A549 treated with AZD2906 at 1 μM for 4 hours (cell line): Measurements from ENCODE around the gene ERFL. TPM values are rescaled to one million over a fixed set of nuclear protein-coding genes. Genes with fewer than 3 reads are reported as not detected.

Experiments
- total RNA-seq: library from RNA; stranded (reverse); fragments of 200-300 nt; extraction: Qiagen RNA extraction; gene quantifications from 5 replicates; pipeline ENCODE4 v1.2.3, GENCODE V29; 2022

The ERFL gene
- total RNA-seq, result 0.22 to 0.37 TPM (median 0.28 TPM) in 5 replicates

DNA sequence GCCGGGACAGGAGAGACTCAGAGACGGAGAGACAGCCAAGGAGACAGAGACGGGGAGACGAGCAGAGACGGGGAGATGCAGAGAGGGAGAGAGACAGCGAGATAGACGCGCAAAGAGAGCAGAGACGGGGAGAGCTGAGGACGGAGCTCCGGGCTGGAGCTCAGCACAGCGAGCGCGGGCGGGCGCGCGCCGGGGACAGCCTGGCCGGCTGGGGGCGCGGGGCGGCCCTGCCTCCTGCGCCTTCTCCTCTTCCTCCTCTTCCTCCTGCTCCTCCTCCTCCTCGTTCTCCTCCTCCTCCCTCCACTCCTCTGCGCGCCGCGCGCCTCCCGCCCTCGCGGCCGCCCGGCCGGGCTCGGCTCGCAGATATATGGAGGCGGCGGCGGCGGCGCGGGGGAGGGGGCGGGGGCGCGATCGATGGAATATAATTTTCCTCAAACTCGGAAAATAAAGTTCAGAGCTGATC, at the start of gene ERFL:
Gene ERFL, minus strand, starts transcription at position 229 of the 463 bp plus-strand sequence. CDS start 15,530 bp downstream, outside the sequence.

DNA sequence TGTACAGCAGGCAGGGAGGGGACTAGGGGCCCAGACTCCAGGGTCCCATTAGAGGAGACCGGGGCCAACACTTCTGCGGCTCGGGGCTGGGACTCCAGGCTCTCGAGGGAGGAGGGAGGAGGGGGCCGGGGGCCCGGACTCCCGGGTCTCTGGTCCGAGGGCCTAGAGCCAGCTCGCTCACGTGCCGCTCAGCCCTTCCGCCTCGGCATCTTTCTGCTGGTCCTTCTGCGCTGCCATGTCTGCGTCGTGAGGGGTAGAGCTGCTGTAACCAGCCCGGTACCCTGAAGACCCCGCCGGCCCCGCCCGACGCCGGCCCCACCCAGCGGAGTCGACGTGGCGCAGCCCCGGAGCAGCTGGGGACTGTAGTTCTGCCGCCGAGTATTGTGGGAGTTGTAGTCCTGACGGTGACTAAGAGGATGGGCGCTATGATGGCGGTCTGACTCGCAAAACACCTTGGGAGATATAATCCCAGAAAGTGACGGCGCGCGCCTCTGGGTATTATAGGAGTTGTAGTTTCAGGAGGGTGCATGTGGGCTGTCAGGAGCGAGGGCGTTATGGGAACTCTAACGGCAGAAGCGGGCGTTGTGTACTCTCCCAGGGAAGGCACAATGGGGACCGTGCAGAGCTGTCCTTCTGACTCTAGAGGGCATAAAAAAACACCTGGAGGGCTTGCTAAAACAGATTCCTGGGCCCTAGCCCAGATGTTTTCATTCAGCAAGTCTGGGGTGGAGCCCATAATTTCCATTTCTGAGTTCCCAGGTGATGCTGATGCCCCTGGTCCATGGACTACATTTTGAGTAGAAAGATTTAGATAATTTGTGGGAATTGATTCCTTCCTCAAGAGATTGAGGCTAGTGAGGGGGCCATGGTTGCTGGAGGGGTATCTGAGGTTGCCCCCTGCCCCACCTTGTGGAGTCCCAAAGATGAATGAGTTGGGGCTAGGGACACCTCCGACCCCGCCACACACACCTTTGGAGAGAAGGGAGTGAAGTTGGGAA, 31.1 kb upstream of the ERFL start, which contains the start of gene RABAC1:
Gene RABAC1, minus strand, starts transcription at position 266 of the 998 bp plus-strand sequence. Its CDS starts 29 bp downstream, at position 237.

DNA sequence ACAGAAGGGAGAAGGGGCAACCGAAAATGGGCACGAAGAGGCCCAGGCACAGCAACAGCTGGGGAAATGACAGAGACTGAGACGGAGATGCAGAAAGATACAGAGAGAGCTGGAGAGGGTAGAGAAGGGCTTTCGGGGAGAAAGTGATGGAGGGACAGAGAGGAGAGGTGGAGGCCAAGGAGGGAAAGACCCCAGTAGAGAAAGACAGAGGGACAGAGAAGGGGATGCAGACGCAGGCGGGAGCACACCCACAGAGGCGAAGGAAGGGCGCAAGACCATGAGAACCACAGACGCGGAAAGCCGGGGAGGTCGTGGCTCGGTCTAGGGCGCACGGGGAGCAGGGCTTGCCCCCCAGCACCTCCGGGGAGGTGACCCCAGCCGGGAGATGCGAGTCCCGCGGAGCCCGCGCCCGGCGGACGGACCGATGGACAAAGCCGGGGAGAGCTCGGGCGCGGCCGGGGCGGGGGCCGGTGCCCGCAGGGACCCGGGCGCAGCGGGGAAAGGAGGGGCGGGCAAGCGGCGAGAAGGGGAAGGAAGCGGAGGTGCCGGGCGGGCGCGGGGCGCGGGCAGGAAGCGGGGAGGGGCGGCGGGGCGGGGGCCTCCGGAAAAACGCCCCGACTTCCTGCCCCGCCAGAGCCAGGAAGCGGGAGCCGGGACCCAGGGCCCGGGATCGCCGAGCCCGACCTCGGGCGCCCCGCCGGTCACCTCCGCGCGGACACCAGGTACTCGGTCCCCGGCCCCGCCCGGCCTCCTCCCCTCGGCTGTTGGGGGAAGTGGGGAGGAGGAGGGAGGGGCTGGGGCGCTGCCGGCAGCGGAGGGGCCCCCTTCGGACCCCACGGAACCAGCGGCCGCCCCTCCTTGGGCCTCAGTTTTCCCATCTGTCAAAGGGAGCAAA, 45.4 kb downstream of the ERFL start, which contains the start of gene ARHGEF1:
Gene ARHGEF1, plus strand, starts transcription at position 617 of the 895 bp plus-strand sequence. CDS start 4,899 bp downstream, outside the sequence.

DNA sequence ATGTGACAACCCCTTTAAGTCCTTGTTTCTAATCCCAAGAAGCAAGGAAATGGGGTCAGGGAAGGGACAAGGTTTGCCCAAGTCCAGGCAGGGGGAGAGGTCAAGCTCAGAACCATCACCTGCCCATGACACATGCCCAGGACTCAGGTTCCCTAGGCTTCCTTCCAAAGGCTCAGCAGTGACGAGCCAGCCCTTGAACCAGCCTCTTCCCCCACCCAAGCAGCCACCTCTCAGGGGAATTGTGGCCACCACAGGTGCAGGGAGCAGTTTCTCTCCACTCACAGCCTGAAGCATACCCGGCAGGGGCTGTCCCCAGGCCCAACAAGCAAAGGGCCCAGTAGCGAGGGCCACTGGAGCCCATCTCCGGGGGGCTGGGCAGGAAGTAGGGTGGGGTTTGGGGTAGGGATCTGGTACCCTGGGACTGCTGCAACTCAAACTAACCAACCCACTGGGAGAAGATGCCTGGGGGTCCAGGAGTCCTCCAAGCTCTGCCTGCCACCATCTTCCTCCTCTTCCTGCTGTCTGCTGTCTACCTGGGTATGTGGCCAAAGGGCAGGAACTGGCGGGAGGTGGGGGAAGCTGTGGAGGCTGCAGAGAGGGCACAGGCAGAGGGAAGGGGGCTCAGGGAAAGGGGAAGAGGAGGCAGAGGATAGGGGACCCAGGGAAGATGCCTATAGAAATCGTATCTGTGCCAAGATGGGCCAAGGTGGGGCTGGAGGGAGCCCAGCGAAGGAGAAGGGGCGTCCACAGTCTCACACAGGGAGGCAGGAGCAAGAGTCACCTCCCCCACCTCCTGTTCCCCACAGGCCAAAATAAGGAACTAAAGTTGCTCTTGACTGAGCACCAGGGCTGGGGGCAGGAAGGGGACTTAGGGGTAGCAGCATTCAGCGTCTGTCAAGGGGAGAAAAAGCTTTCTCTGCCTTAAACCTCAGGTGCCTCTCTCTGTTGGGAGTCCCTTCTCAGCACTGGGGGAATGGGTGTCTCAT, 51.1 kb downstream of the ERFL start, which contains the start of gene CD79A:
Gene CD79A, plus strand, starts transcription at position 433 of the 986 bp plus-strand sequence. Its CDS starts 26 bp downstream, at position 459.

DNA sequence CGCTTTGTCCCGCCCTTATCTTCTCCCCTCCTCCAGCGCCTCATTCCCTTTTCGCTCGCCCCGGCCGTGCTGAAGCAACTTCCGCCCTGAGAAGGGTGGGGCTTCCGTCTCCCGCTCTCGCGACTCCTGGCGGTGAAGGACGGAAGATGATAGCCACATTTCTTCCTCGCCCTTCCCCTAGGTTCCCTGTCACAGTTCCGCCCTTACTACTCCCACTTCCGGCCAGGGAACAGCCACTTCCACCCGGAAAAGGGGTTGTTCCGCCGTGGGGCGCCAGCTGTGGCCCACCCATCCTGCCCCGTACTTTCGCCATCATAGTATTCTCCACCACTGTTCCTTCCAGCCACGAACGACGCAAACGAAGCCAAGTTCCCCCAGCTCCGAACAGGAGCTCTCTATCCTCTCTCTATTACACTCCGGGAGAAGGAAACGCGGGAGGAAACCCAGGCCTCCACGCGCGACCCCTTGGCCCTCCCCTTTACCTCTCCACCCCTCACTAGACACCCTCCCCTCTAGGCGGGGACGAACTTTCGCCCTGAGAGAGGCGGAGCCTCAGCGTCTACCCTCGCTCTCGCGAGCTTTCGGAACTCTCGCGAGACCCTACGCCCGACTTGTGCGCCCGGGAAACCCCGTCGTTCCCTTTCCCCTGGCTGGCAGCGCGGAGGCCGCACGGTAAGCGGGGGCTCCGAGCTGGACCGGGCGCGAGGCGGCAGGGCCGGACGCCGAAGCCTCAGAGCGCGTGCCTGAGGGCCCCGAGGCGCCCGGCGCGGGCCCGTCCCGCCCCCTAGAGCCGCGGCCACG, 68.4 kb downstream of the ERFL start, which contains the start of gene RPS19:
Gene RPS19, plus strand, starts transcription at position 638 of the 801 bp plus-strand sequence. CDS start 520 bp downstream, outside the sequence.

Other genes with a start within 250 kb of the ERFL start
- gene CEACAM7, start 240.2 kb downstream of the ERFL start, total RNA-seq, result 0.07 to 0.12 TPM (median 0.09 TPM) in 5 replicates
- gene CEACAM5, start 219.8 kb downstream of the ERFL start, total RNA-seq, result 1.0 to 2.0 TPM (median 1.5 TPM) in 5 replicates
- gene CEACAM6, start 172.9 kb downstream of the ERFL start, total RNA-seq, result 13.8 to 21.7 TPM (median 18.1 TPM) in 5 replicates
- gene CEACAM3, start 131.9 kb downstream of the ERFL start, total RNA-seq, result not detected in 5 replicates
- not detected in 5 replicates for gene LYPD4, start 83.8 kb downstream of the ERFL start, total RNA-seq
- gene DMRTC2, start 83.4 kb downstream of the ERFL start, total RNA-seq, result not detected in 5 replicates
- gene RPS19, start 68.2 kb downstream of the ERFL start, total RNA-seq, result 8,904 to 10,355 TPM (median 9,424 TPM) in 5 replicates
- gene CD79A, start 51.2 kb downstream of the ERFL start, total RNA-seq, result 0.80 to 1.3 TPM (median 1.0 TPM) in 5 replicates
- gene ARHGEF1, start 45.3 kb downstream of the ERFL start, total RNA-seq, result 77.7 to 113 TPM (median 104 TPM) in 5 replicates
- 204 to 299 TPM (median 270 TPM) in 5 replicates for gene RABAC1, start 30.9 kb upstream of the ERFL start, total RNA-seq
- gene ATP1A3, start 65.8 kb upstream of the ERFL start, total RNA-seq, result 3.3 to 4.9 TPM (median 4.2 TPM) in 5 replicates
- gene GRIK5, start 141.8 kb upstream of the ERFL start, total RNA-seq, result 0.23 to 0.66 TPM (median 0.42 TPM) in 5 replicates
- 30.3 to 40.3 TPM (median 37.8 TPM) in 5 replicates for gene ZNF574, start 147.7 kb upstream of the ERFL start, total RNA-seq
- 0.23 to 0.45 TPM (median 0.35 TPM) in 5 replicates for gene POU2F2, start 204.0 kb upstream of the ERFL start, total RNA-seq